HEK293 (cell line): ENCODE results near the gene ARHGAP15.

Experiments
- CTCF ChIP-seq: fragments of 450-650 bp; formaldehyde crosslinking; IDR thresholded peaks from 2 replicates; pipeline ENCODE4 v1.5.1; 2016; ENCODE audit warnings: missing biosample characterization, missing genetic modification characterization
- MYNN ChIP-seq: fragments of 450-650 bp; formaldehyde crosslinking; IDR thresholded peaks from 2 replicates; pipeline ENCODE4 v1.5.1; 2016; ENCODE audit warnings: missing biosample characterization, missing genetic modification characterization, borderline replicate concordance
- SCRT2 ChIP-seq: fragments of 450-650 bp; formaldehyde crosslinking; IDR thresholded peaks from 2 replicates; pipeline ENCODE4 v1.5.1; 2016; ENCODE audit warnings: missing biosample characterization, missing genetic modification characterization
- YY1 ChIP-seq: fragments of 450-650 bp; formaldehyde crosslinking; IDR thresholded peaks from 2 replicates; pipeline ENCODE4 v1.5.1; 2018; ENCODE audit warnings: missing biosample characterization, missing genetic modification characterization
- ZBTB11 ChIP-seq: fragments of 450-650 bp; formaldehyde crosslinking; conservative IDR thresholded peaks from 2 replicates; pipeline ENCODE4 v1.5.1; 2016; ENCODE audit warnings: low read depth, missing biosample characterization, missing genetic modification characterization
- ZNF175 ChIP-seq: fragments of 450-650 bp; formaldehyde crosslinking; IDR thresholded peaks from 2 replicates; pipeline ENCODE4 v1.5.1; 2016; ENCODE audit warnings: missing biosample characterization, missing genetic modification characterization
- ZNF2 ChIP-seq: fragments of 450-650 bp; formaldehyde crosslinking; IDR thresholded peaks from 2 replicates; pipeline ENCODE4 v1.5.1; 2016; ENCODE audit warnings: missing biosample characterization, missing genetic modification characterization
- ZNF23 ChIP-seq: fragments of 450-650 bp; formaldehyde crosslinking; IDR thresholded peaks from 2 replicates; pipeline ENCODE4 v1.5.1; 2016; ENCODE audit warnings: missing biosample characterization, missing genetic modification characterization, borderline replicate concordance
- ZNF280C ChIP-seq: fragments of 450-650 bp; formaldehyde crosslinking; IDR thresholded peaks from 2 replicates; pipeline ENCODE4 v1.5.1; 2016; ENCODE audit warnings: missing biosample characterization, missing genetic modification characterization
- ZNF558 ChIP-seq: fragments of 450-650 bp; formaldehyde crosslinking; IDR thresholded peaks from 2 replicates; pipeline ENCODE4 v1.5.1; 2016; ENCODE audit warnings: missing biosample characterization, missing genetic modification characterization
- ZNF660 ChIP-seq: fragments of 450-650 bp; IDR thresholded peaks from 2 replicates; pipeline ENCODE4 v1.5.1; 2018; ENCODE audit warnings: missing biosample characterization, mild to moderate bottlenecking, missing genetic modification characterization
- ZNF830 ChIP-seq: fragments of 450-650 bp; IDR thresholded peaks from 2 replicates; pipeline ENCODE4 v1.5.0; 2018; ENCODE audit warnings: missing biosample characterization, missing genetic modification characterization, low read depth, mild to moderate bottlenecking, moderate library complexity

GRCh38 chr2:143807671-143808070, 678.5 kb downstream of the ARHGAP15 start:
- TF ChIP-seq YY1 (tag by site-specific recombination) (no peak), CTCF (tag by site-specific recombination) (no peak), ZNF280C (tag by site-specific recombination) (no peak), ZNF830 (no peak), SCRT2 (tag by site-specific recombination) (no peak), ZNF175 (tag by site-specific recombination) (no peak), ZNF558 (tag by site-specific recombination) (no peak), MYNN (tag by site-specific recombination) (no peak), ZNF660 (tag by site-specific recombination) (peak; percentile 62; the same call in 1 of the 2 replicates), ZNF23 (tag by site-specific recombination) (no peak), ZBTB11 (tag by site-specific recombination) (no peak), ZNF2 (tag by site-specific recombination) (no peak)
